Stimulated activated CD8-positive, alpha-beta memory T cell treated with anti-CD3 and anti-CD28 coated beads, Interleukin-4, amount 100 ng/mL, for 24 hours (primary cell): ENCODE measurements around the gene IL3.

Experiments
- DNase-seq: peaks from one replicate; pipeline ENCODE4 v3.0.0-alpha.2; 2020; ENCODE audit warnings: low read depth

IL3 gene

GRCh38 chr5:132026516-132027008, 33.9 kb upstream of the IL3 start:
- DNase-seq: no peak

GRCh38 chr5:132027027-132027426, 33.4 kb upstream of the IL3 start:
- DNase-seq: no peak

- DNase-seq: no peak
These were observed 30.7 kb upstream of the IL3 start for GRCh38 chr5:132029609-132030330.

GRCh38 chr5:132030610-132031009, 29.8 kb upstream of the IL3 start:
- DNase-seq: no peak

- no peak for DNase-seq
These were observed 28.3 kb upstream of the IL3 start for GRCh38 chr5:132032196-132032595.

- DNase-seq: no peak
These were observed 27.3 kb upstream of the IL3 start for GRCh38 chr5:132033122-132033521.

GRCh38 chr5:132037353-132037752, 23.1 kb upstream of the IL3 start:
- no peak for DNase-seq

- no peak for DNase-seq
These were observed 16.2 kb upstream of the IL3 start for GRCh38 chr5:132044207-132044606.

- DNase-seq: no peak
These were observed 13.6 kb upstream of the IL3 start for GRCh38 chr5:132046880-132047299.

GRCh38 chr5:132049093-132049492, 11.4 kb upstream of the IL3 start:
- DNase-seq: no peak

GRCh38 chr5:132049559-132049958, 10.9 kb upstream of the IL3 start:
- no peak for DNase-seq

GRCh38 chr5:132050136-132050535, 10.3 kb upstream of the IL3 start:
- no peak for DNase-seq

- no peak for DNase-seq
These were observed 9.5 kb upstream of the IL3 start for GRCh38 chr5:132050661-132051552.

GRCh38 chr5:132052520-132052919, 7.9 kb upstream of the IL3 start:
- no peak for DNase-seq

- no peak for DNase-seq
These were observed 7.0 kb upstream of the IL3 start for GRCh38 chr5:132053483-132053882.

GRCh38 chr5:132054031-132054696, 6.3 kb upstream of the IL3 start:
- DNase-seq: no peak

- no peak for DNase-seq
These were observed 5.6 kb upstream of the IL3 start for GRCh38 chr5:132054697-132055440.

- DNase-seq: no peak
These were observed 5.0 kb upstream of the IL3 start for GRCh38 chr5:132055441-132055807.

GRCh38 chr5:132055808-132056609, 4.4 kb upstream of the IL3 start:
- no peak for DNase-seq

GRCh38 chr5:132056610-132057497, 3.6 kb upstream of the IL3 start:
- no peak for DNase-seq
